ENCODE measurements around the gene SIGLEC7. TPM values are rescaled to one million over a fixed set of nuclear protein-coding genes. Genes with fewer than 3 reads are reported as not detected.

The SIGLEC7 gene
- total RNA-seq (under 1 TPM in 1 of 2 experiments, not detected in 1; 0.20 TPM), total RNA-seq (0 to 1.7 (median 0) reads per million in 172 experiments)
- polyA plus RNA-seq (2013, experiment 1 of 2): 3.8 TPM
- polyA plus RNA-seq (2013, experiment 2 of 2): 2.7 TPM

GRCh38 chr19:51142119-51142518, at the start of gene SIGLEC7:
Gene SIGLEC7, plus strand, starts transcription at chr19:51142301. Its CDS starts 69 bp downstream, at chr19:51142370.
- Histone ChIP-seq H3K4me3 (ENCODE audit: low read length) (no peak within 1 kb of the TSS), H3K27me3 (ENCODE audit: control insufficient read depth in 1 of 2, insufficient read depth in 2 of 2, low read length in 2 of 2) (no peaks in the 10 kb centered on the region), H3K4me1 (ENCODE audit: insufficient read depth, low read length) (peaks cover 28% of the 10 kb centered on the region), H3K9me3 (ENCODE audit: control insufficient read depth in 1 of 2, insufficient read depth in 1 of 2, low read length in 2 of 2) (peaks cover 0 to 3% of the 10 kb centered on the region in 2 experiments), H3K36me3 (ENCODE audit: insufficient read depth, low read length) (no peaks in the 10 kb centered on the region), H3K27ac (ENCODE audit: low read depth in 1 of 2, low read length in 2 of 2) (no peak within 1 kb of the TSS)
- no peak within 1 kb of the TSS for H3K4me3 Mint-ChIP-seq
- H3K27ac Mint-ChIP-seq: no peak within 1 kb of the TSS
- H3K27me3 Mint-ChIP-seq: peaks cover 10% of the 10 kb centered on the region
- H3K4me1 Mint-ChIP-seq (ENCODE audit: low read depth): peaks cover 23% of the 10 kb centered on the region
- H3K36me3 Mint-ChIP-seq (ENCODE audit: low read depth): no peaks in the 10 kb centered on the region
- intact Hi-C loops (cut with DNase I, micrococcal nuclease): no loop called here
- DNase-seq: no peak
- TF ChIP-seq, protein P1, sequence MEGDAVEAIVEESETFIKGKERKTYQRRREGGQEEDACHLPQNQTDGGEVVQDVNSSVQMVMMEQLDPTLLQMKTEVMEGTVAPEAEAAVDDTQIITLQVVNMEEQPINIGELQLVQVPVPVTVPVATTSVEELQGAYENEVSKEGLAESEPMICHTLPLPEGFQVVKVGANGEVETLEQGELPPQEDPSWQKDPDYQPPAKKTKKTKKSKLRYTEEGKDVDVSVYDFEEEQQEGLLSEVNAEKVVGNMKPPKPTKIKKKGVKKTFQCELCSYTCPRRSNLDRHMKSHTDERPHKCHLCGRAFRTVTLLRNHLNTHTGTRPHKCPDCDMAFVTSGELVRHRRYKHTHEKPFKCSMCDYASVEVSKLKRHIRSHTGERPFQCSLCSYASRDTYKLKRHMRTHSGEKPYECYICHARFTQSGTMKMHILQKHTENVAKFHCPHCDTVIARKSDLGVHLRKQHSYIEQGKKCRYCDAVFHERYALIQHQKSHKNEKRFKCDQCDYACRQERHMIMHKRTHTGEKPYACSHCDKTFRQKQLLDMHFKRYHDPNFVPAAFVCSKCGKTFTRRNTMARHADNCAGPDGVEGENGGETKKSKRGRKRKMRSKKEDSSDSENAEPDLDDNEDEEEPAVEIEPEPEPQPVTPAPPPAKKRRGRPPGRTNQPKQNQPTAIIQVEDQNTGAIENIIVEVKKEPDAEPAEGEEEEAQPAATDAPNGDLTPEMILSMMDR (IDR thresholded peaks at IDR 0.05): no peak
- no peaks in the 10 kb centered on the region for H3K9me3 Mint-ChIP-seq
- ChIA-PET CTCF (no interaction called here), POLR2A (no interaction called here)
- ATAC-seq (ENCODE audit: poor library complexity): no peak

DNA sequence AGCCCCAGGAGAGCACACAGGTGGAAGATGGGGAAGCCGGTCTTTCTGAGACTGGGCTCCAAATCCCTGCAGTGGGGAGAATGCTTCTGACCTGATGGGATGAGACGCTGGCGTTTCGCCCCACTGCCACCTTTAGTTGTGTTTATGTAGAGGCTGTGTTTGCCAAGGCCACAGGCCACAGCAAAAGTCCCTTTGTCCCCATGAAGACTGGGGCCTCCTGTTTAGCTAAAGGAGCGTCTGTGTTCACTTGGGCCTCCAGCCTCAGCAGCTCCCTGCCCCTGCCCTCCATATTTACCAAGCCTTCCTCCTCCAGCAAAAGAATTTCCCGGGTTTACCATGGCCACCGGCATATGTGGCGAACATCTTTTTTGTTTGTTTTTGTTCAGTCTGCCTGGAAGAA, 49.0 kb upstream of the SIGLEC7 start:
- H3K4me1 Mint-ChIP-seq (ENCODE audit: low read depth): peaks cover 10% of the 10 kb centered on the region
- no peak overlapping the region for H3K4me3 ChIP-seq (ENCODE audit: low read length)
- no peaks in the 10 kb centered on the region for H3K9me3 Mint-ChIP-seq

GRCh38 chr19:51093510-51094345, 48.4 kb upstream of the SIGLEC7 start:
- ChIA-PET CTCF (interaction anchor here (0.7 kb wide), 1 partner anchor 13 kb away, joined by 3 read pairs; no protein-coding TSS in a partner anchor), POLR2A (no interaction called here)
- Histone ChIP-seq H3K27ac (ENCODE audit: low read depth in 1 of 2, low read length in 2 of 2) (no peak overlapping the region), H3K9me3 (ENCODE audit: control insufficient read depth in 1 of 2, insufficient read depth in 1 of 2, low read length in 2 of 2) (no peaks in the 10 kb centered on the region), H3K27me3 (ENCODE audit: control insufficient read depth in 1 of 2, insufficient read depth in 2 of 2, low read length in 2 of 2) (no peaks in the 10 kb centered on the region), H3K4me1 (ENCODE audit: insufficient read depth, low read length) (peaks cover 13% of the 10 kb centered on the region), H3K4me3 (ENCODE audit: low read length) (no peak overlapping the region), H3K36me3 (ENCODE audit: insufficient read depth, low read length) (peaks cover 7% of the 10 kb centered on the region)
- no peaks in the 10 kb centered on the region for H3K27me3 Mint-ChIP-seq
- no peak overlapping the region for H3K4me3 Mint-ChIP-seq
- TF ChIP-seq, protein P1 (IDR thresholded peaks at IDR 0.05): no peak
- intact Hi-C loops (cut with DNase I, micrococcal nuclease): no loop called here
- ATAC-seq (ENCODE audit: poor library complexity) (no peak), DNase-seq (no peak)
- peaks cover 10% of the 10 kb centered on the region for H3K4me1 Mint-ChIP-seq (ENCODE audit: low read depth)
- no peaks in the 10 kb centered on the region for H3K9me3 Mint-ChIP-seq
- no peak overlapping the region for H3K27ac Mint-ChIP-seq
- peaks cover 16% of the 10 kb centered on the region for H3K36me3 Mint-ChIP-seq (ENCODE audit: low read depth)

More for the DNA sequence above, 49.0 kb upstream of the SIGLEC7 start:
- Histone ChIP-seq H3K27ac (ENCODE audit: low read depth in 1 of 2, low read length in 2 of 2) (no peak overlapping the region), H3K4me1 (ENCODE audit: insufficient read depth, low read length) (peaks cover 13% of the 10 kb centered on the region), H3K9me3 (ENCODE audit: control insufficient read depth in 1 of 2, insufficient read depth in 1 of 2, low read length in 2 of 2) (no peaks in the 10 kb centered on the region), H3K27me3 (ENCODE audit: control insufficient read depth in 1 of 2, insufficient read depth in 2 of 2, low read length in 2 of 2) (no peaks in the 10 kb centered on the region), H3K36me3 (ENCODE audit: insufficient read depth, low read length) (peaks cover 5% of the 10 kb centered on the region)
- no peak for ATAC-seq (ENCODE audit: poor library complexity)
- TF ChIP-seq, protein P1 (IDR thresholded peaks at IDR 0.05): no peak
- no peak overlapping the region for H3K27ac Mint-ChIP-seq
- no peaks in the 10 kb centered on the region for H3K27me3 Mint-ChIP-seq
- CTCF ChIA-PET: no interaction called here
- no peak overlapping the region for H3K4me3 Mint-ChIP-seq
- intact Hi-C loops (cut with DNase I, micrococcal nuclease): no loop called here
- POLR2A ChIA-PET: no interaction called here
- H3K36me3 Mint-ChIP-seq (ENCODE audit: low read depth): peaks cover 16% of the 10 kb centered on the region
- DNase-seq: no peak

All from CD4-positive, alpha-beta T cell (primary cell).